ENCODE data around the gene MOSMO.

The MOSMO gene

GRCh38 chr16:22075776-22076175 is 67.9 kb downstream of the MOSMO start:
- no peaks in the 10 kb centered on the region for H3K36me3 ChIP-seq
- no peaks in the 10 kb centered on the region for H3K27me3 ChIP-seq
- H3K4me1 ChIP-seq: no peaks in the 10 kb centered on the region; the same call in 1 of the 2 replicates
- H3K4me3 ChIP-seq (ENCODE audit: low read depth, low read length): no peak overlapping the region
- TF ChIP-seq CTCF (IDR thresholded peaks at IDR 0.05; ENCODE audit: low read depth, low read length): no peak
- H3K9me3 ChIP-seq: no peaks in the 10 kb centered on the region
- DNase-seq: no peak

- DNase-seq: peak; percentile 72
- no peaks in the 10 kb centered on the region for H3K27me3 ChIP-seq
- peak; percentile 89 for TF ChIP-seq CTCF (IDR thresholded peaks at IDR 0.05; ENCODE audit: low read depth, low read length)
- H3K4me1 ChIP-seq: no peaks in the 10 kb centered on the region
- H3K4me3 ChIP-seq (ENCODE audit: low read depth, low read length): no peak overlapping the region
- H3K36me3 ChIP-seq: no peaks in the 10 kb centered on the region
- H3K9me3 ChIP-seq: no peaks in the 10 kb centered on the region
Observed at GRCh38 chr16:22077700-22078313, 69.9 kb downstream of the MOSMO start.

GRCh38 chr16:22078656-22079055 is 70.7 kb downstream of the MOSMO start:
- no peak for TF ChIP-seq CTCF (IDR thresholded peaks at IDR 0.05; ENCODE audit: low read depth, low read length)
- H3K27me3 ChIP-seq: no peaks in the 10 kb centered on the region
- H3K9me3 ChIP-seq: no peaks in the 10 kb centered on the region
- no peak overlapping the region for H3K4me3 ChIP-seq (ENCODE audit: low read depth, low read length)
- H3K4me1 ChIP-seq: no peaks in the 10 kb centered on the region
- no peaks in the 10 kb centered on the region for H3K36me3 ChIP-seq
- no peak for DNase-seq

GRCh38 chr16:22081050-22081449 is 73.1 kb downstream of the MOSMO start:
- no peaks in the 10 kb centered on the region for H3K4me1 ChIP-seq

GRCh38 chr16:22086440-22086839 is 78.5 kb downstream of the MOSMO start:
- no peak for TF ChIP-seq CTCF (IDR thresholded peaks at IDR 0.05; ENCODE audit: low read depth, low read length)

More at GRCh38 chr16:22081050-22081449, 73.1 kb downstream of the MOSMO start:
- no peak for TF ChIP-seq CTCF (IDR thresholded peaks at IDR 0.05; ENCODE audit: low read depth, low read length)
- no peaks in the 10 kb centered on the region for H3K9me3 ChIP-seq
- H3K36me3 ChIP-seq: no peaks in the 10 kb centered on the region
- no peak overlapping the region for H3K4me3 ChIP-seq (ENCODE audit: low read depth, low read length)
- no peak for DNase-seq
- no peaks in the 10 kb centered on the region for H3K27me3 ChIP-seq

GRCh38 chr16:22088642-22089041 is 80.7 kb downstream of the MOSMO start:
- Histone ChIP-seq H3K9me3 (no peaks in the 10 kb centered on the region), H3K4me1 (no peaks in the 10 kb centered on the region), H3K36me3 (no peaks in the 10 kb centered on the region), H3K4me3 (ENCODE audit: low read depth, low read length) (no peak overlapping the region), H3K27me3 (no peaks in the 10 kb centered on the region)
- no peak for TF ChIP-seq CTCF (IDR thresholded peaks at IDR 0.05; ENCODE audit: low read depth, low read length)
- DNase-seq: no peak

More at GRCh38 chr16:22086440-22086839, 78.5 kb downstream of the MOSMO start:
- H3K36me3 ChIP-seq: no peaks in the 10 kb centered on the region
- no peaks in the 10 kb centered on the region for H3K4me1 ChIP-seq
- H3K9me3 ChIP-seq: no peaks in the 10 kb centered on the region
- no peak for DNase-seq
- no peaks in the 10 kb centered on the region for H3K27me3 ChIP-seq
- H3K4me3 ChIP-seq (ENCODE audit: low read depth, low read length): no peak overlapping the region
